ENCODE results near the gene SV2C.

DNA sequence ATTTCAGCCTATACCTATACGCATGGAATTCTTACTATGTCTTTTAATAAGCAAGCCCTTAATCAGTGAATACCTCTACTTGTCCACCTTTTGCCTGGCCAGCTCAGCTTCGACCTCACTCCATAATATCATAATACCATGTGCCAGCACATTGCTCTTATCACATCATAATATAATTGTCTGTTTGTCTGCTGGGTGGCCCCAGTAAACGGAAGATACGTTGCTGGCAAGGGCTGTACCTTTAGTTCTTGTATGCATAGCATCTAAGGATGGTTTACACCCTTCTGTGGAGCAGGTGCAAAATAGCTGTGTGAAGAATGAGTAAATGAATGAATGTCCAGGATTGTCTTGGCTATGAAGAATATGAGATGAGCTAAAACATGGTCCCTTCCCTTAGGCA lies 29.9 kb downstream of the SV2C start:
- TF ChIP-seq, protein P1, sequence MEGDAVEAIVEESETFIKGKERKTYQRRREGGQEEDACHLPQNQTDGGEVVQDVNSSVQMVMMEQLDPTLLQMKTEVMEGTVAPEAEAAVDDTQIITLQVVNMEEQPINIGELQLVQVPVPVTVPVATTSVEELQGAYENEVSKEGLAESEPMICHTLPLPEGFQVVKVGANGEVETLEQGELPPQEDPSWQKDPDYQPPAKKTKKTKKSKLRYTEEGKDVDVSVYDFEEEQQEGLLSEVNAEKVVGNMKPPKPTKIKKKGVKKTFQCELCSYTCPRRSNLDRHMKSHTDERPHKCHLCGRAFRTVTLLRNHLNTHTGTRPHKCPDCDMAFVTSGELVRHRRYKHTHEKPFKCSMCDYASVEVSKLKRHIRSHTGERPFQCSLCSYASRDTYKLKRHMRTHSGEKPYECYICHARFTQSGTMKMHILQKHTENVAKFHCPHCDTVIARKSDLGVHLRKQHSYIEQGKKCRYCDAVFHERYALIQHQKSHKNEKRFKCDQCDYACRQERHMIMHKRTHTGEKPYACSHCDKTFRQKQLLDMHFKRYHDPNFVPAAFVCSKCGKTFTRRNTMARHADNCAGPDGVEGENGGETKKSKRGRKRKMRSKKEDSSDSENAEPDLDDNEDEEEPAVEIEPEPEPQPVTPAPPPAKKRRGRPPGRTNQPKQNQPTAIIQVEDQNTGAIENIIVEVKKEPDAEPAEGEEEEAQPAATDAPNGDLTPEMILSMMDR (IDR thresholded peaks at IDR 0.05 in 2 of 3, conservative IDR thresholded peaks at IDR 0.05 in 1 of 3; ENCODE audit: borderline replicate concordance in 1 of 3, insufficient read depth in 1 of 3, low read depth in 2 of 3, low read length in 2 of 3): no peak
- TF ChIP-seq POLR2A (IDR thresholded peaks at IDR 0.05; ENCODE audit: borderline replicate concordance, extremely low read depth, insufficient read depth, insufficient read length): no peak
- no peak for TF ChIP-seq POLR2AphosphoS5 (IDR thresholded peaks at IDR 0.05; ENCODE audit: low read depth, low read length)
- TF ChIP-seq, protein P2, sequence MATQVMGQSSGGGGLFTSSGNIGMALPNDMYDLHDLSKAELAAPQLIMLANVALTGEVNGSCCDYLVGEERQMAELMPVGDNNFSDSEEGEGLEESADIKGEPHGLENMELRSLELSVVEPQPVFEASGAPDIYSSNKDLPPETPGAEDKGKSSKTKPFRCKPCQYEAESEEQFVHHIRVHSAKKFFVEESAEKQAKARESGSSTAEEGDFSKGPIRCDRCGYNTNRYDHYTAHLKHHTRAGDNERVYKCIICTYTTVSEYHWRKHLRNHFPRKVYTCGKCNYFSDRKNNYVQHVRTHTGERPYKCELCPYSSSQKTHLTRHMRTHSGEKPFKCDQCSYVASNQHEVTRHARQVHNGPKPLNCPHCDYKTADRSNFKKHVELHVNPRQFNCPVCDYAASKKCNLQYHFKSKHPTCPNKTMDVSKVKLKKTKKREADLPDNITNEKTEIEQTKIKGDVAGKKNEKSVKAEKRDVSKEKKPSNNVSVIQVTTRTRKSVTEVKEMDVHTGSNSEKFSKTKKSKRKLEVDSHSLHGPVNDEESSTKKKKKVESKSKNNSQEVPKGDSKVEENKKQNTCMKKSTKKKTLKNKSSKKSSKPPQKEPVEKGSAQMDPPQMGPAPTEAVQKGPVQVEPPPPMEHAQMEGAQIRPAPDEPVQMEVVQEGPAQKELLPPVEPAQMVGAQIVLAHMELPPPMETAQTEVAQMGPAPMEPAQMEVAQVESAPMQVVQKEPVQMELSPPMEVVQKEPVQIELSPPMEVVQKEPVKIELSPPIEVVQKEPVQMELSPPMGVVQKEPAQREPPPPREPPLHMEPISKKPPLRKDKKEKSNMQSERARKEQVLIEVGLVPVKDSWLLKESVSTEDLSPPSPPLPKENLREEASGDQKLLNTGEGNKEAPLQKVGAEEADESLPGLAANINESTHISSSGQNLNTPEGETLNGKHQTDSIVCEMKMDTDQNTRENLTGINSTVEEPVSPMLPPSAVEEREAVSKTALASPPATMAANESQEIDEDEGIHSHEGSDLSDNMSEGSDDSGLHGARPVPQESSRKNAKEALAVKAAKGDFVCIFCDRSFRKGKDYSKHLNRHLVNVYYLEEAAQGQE (IDR thresholded peaks at IDR 0.05; ENCODE audit: low read depth): no peak

Measured in HCT116 (cell line).